Uterus (tissue), 2 donors: ENCODE measurements around the gene SLCO3A1.

Experiments
- CTCF ChIP-seq, 4 experiments: fragments of 200-600 bp in 2 of 4; fragments of 450-650 bp in 2 of 4; sonication (generic) in 2 of 4; IDR thresholded peaks; one replicate each; pipeline ENCODE4 v1.5.1; 2016 to 2019; ENCODE audit warnings: antibody characterized with exemption in 4 of 4, mild to moderate bottlenecking in 2 of 4, moderate library complexity in 1 of 4
- POLR2A ChIP-seq, 2 donors: fragments of 450-650 bp; IDR thresholded peaks; one replicate each; pipeline ENCODE4 v1.6.1; 2016; ENCODE audit warnings: antibody characterized with exemption in 2 of 2, mild to moderate bottlenecking in 1 of 2, moderate library complexity in 1 of 2

GRCh38 chr15:91949361-91949760 is 95.9 kb downstream of the SLCO3A1 start:
- TF ChIP-seq POLR2A (IDR thresholded peaks at IDR 0.05): no peak
- no peak for TF ChIP-seq CTCF (IDR thresholded peaks at IDR 0.05)
